HG03139 (cell line): Measurements from ENCODE around the gene IDH3G.
"Not testable (repeated sequence)": the region's sequence is repeated elsewhere in the genome, so short reads cannot be mapped to it uniquely, and the experiment has no call there.

Experiments
- ATAC-seq: cut with Tn5 transposase; IDR thresholded peaks from one replicate; pipeline ENCODE4 v1.9.1; 2021; ENCODE audit not compliant: unreplicated experiment

IDH3G gene

GRCh38 chrX:153794018-153794896 is at the start of gene IDH3G, which contains the start of gene SSR4:
Gene IDH3G, minus strand, starts transcription at chrX:153794375. Its CDS starts 49 bp downstream, at chrX:153794326.
Gene SSR4, plus strand, starts transcription at chrX:153794668. Its CDS starts 20 bp downstream, at chrX:153794688.
- peak; percentile 88 for ATAC-seq

- no peak for ATAC-seq
These were observed 42.7 kb upstream of the IDH3G start for GRCh38 chrX:153836921-153837320.

GRCh38 chrX:153832728-153833127 is 38.6 kb upstream of the IDH3G start:
- no peak for ATAC-seq

GRCh38 chrX:153831429-153832150 is 37.4 kb upstream of the IDH3G start:
- no peak for ATAC-seq

- no peak for ATAC-seq
These were observed 36.7 kb upstream of the IDH3G start for GRCh38 chrX:153830640-153831428.

- no peak for ATAC-seq
These were observed 35.8 kb upstream of the IDH3G start, which contains the start of gene PDZD4 for GRCh38 chrX:153829799-153830639. Gene PDZD4, minus strand, starts transcription at chrX:153830544. Its CDS starts 246 bp downstream, at chrX:153830298.

GRCh38 chrX:153829549-153829798 is 35.3 kb upstream of the IDH3G start:
- no peak for ATAC-seq

- no peak for ATAC-seq
These were observed 34.8 kb upstream of the IDH3G start for GRCh38 chrX:153828723-153829548.

GRCh38 chrX:153828308-153828707 is 34.1 kb upstream of the IDH3G start:
- no peak for ATAC-seq

GRCh38 chrX:153827903-153828302 is 33.7 kb upstream of the IDH3G start:
- ATAC-seq = no peak

GRCh38 chrX:153827016-153827415 is 32.8 kb upstream of the IDH3G start:
- ATAC-seq = no peak

GRCh38 chrX:153825042-153825441 is 30.9 kb upstream of the IDH3G start:
- no peak for ATAC-seq

GRCh38 chrX:153824348-153824747 is 30.2 kb upstream of the IDH3G start:
- no peak for ATAC-seq

- ATAC-seq = no peak
These were observed 26.9 kb upstream of the IDH3G start for GRCh38 chrX:153821066-153821465.

- ATAC-seq = no peak
These were observed 26.4 kb upstream of the IDH3G start for GRCh38 chrX:153820601-153821000.

- ATAC-seq = no peak
These were observed 25.3 kb upstream of the IDH3G start for GRCh38 chrX:153819384-153820040.

- ATAC-seq = no peak
These were observed 24.6 kb upstream of the IDH3G start for GRCh38 chrX:153818571-153819383.

- ATAC-seq = not testable (repeated sequence)
These were observed 23.9 kb upstream of the IDH3G start for GRCh38 chrX:153818064-153818463.
